Left ventricle myocardium superior (tissue), 1 donor: ENCODE measurements around the gene NPC2. TPM values are rescaled to one million over a fixed set of nuclear protein-coding genes. Genes with fewer than 3 reads are reported as not detected.

ENCODE experiments used
- ATAC-seq: fragments of 200-7000 bp; cut with Tn5 transposase; one replicate; pipeline ENCODE4 v1.9.1; 2020; ENCODE audit warnings: mild to moderate bottlenecking, moderate library complexity
- DNase-seq: peaks from one replicate; pipeline ENCODE4 v3.0.0-alpha.2; 2020
- intact Hi-C: fragments of 100-400 bp; cut with micrococcal nuclease; formaldehyde crosslinking; loops from one replicate; pipeline ENCODE4 v1.11.0; 2022
- total RNA-seq: library from RNA; stranded (reverse); fragmentation: NEBNext Ultra II Directional; extraction: Animal tissue kit (Norgen Biotek cat#: 25700); gene quantifications from one replicate; pipeline ENCODE4 v1.2.1, GENCODE V29; 2021
- donor health status: DM: no; HTN: yes; CAD: no; lungs with severe emphysema.

NPC2 gene
- total RNA-seq, 1 donor from 2014 or later, result 105 TPM

DNA sequence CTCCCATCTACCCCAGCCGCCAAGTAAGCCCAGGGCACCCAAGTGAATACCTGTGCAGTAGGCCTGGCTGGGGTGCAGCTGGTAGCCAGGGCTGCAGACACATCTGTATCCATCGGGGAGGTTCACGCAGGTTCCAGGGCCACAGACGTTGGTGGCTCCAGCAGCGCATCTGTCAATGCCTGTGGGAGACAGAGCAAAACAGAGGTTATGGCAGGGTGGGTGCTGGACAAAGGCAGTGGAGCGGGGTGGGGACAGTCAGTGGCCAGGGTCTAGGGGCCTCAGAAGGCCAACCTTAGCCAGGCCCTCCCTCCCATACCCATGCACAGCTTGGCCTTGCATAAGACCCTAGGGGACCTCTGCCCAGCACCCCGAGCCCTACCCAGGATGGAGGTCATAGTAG is 29.6 kb upstream of the NPC2 start:
- no peak for ATAC-seq
- intact Hi-C loops, result no loop called here
- no peak for DNase-seq

DNA sequence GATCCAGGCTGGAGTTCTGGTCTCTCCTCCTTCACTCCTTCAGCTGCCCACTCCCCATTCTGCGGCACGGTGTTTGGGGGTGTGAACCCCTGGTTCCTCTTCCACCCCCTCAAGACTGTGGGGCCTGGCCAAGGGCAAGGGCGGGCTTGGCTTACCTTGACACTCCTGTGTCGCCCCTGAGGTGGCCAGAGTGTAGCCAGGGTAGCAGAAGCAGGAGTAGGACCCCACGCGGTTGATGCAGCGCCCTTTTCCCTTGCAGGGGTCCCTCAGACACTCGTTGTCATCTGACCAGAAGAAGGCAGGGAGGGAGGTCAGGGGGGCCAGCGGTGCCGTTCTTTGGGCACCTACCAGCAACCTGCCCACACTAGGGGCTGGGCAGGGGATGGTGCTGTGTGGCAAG is 28.7 kb upstream of the NPC2 start:
- intact Hi-C loops, result no loop called here
- DNase-seq, result no peak
- no peak for ATAC-seq

GRCh38 chr14:74519316-74520074 is 26.4 kb upstream of the NPC2 start:
- DNase-seq, result no peak
- intact Hi-C loops, result no loop called here
- no peak for ATAC-seq

DNA sequence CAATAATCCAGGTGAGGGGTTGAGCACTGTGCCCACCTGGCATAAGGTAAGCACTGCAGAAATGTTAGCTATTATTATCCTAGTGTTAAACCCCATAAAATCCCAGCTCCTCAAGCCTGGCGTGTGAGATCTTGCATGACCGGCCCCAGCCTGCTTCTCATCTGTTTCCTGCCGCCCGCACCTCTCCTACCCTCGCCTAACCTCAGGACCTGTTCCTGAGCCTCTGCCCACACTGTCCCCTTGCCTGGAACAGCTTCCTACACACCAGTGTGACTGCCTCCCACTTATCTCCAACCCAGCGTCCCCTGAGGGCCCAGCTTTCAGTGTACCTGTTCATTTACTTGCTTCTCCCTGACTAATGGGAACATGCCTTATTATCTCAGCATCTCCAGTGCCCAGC is 25.1 kb upstream of the NPC2 start:
- intact Hi-C loops, result no loop called here
- ATAC-seq (no peak), DNase-seq (no peak)

GRCh38 chr14:74517731-74518130 is 24.6 kb upstream of the NPC2 start:
- DNase-seq, result no peak
- no peak for ATAC-seq
- intact Hi-C loops, result no loop called here

GRCh38 chr14:74516451-74517160 is 23.5 kb upstream of the NPC2 start:
- intact Hi-C loops, result no loop called here
- ATAC-seq (no peak), DNase-seq (no peak)

DNA sequence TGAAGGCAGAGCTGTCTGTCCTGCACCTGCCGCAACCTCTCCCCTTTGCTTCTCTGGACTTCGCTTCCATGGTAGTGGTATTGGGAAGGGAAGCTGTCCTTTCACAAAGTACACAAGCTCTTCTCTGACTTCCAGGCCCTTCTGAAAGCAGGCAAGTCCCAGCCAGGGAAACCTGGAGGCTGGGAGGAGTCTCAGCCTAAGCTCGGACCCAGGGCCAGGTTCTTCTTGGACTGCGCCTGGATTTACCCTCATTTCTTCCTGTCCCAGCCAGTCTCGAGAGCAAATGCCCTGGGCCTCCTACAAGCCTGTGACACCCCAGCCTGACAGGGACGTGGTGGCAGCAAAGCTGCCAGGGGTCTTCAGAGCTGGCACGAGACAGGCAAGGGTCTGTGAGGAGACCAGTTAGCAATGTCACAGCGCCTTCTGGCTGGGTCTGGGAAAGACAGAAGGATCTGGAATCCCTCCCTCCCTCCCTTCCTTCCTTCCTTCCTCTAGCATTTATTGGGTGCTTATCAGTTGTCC is 22.8 kb upstream of the NPC2 start:
- intact Hi-C loops, result no loop called here
- ATAC-seq, result no peak
- DNase-seq, result no peak

GRCh38 chr14:74514471-74514941 is 21.4 kb upstream of the NPC2 start:
- ATAC-seq (no peak), DNase-seq (no peak)
- intact Hi-C loops, result no loop called here

DNA sequence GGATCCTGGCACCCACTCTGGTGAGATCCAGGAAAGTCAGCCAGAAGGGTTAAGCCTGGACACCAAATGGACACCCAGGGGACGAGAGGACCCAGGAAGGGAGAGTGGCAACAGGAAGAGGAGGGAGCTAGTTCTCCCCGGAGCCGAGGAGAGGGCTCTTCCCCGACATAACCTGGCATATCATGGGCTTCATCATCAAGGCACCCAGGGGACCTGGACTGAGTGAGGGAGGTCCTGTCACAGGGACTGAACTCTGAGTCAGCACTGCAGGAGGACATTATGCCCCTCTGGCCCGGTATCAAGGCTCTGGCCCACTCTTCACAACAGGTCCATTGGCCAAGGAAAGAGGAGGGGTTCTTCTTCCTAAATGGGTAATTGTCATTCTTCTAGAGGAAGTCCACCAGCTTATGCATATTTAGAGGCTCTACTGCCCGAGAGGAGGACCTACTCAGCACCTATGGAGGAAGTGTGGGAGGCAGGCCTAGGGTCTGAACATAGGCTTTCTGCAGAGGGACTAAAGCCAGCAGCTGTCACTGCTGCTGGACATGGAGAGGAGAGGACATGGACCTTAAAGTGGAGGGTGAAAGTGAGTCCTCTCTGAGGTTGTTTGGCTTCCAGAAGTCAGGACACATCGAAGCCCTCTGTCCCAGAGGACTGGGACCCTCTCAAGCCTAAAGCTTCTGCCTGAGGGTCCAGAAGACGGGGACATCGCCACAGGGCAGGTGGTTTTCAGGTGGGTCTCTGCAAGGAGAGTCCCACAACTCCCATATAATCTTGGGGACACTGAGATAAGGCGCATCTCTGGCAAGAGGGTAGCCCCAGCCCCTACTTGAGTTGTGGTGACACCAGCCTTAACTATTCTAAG is 19.1 kb upstream of the NPC2 start:
- no peak for DNase-seq
- intact Hi-C loops, result no loop called here
- ATAC-seq, result no peak

- intact Hi-C loops, result no loop called here
- DNase-seq (no peak), ATAC-seq (no peak)
These were observed 17.9 kb upstream of the NPC2 start for GRCh38 chr14:74510959-74511409.

- intact Hi-C loops, result no loop called here
- no peak for ATAC-seq
- DNase-seq, result no peak
These were observed 17.3 kb upstream of the NPC2 start for GRCh38 chr14:74510223-74510931.

DNA sequence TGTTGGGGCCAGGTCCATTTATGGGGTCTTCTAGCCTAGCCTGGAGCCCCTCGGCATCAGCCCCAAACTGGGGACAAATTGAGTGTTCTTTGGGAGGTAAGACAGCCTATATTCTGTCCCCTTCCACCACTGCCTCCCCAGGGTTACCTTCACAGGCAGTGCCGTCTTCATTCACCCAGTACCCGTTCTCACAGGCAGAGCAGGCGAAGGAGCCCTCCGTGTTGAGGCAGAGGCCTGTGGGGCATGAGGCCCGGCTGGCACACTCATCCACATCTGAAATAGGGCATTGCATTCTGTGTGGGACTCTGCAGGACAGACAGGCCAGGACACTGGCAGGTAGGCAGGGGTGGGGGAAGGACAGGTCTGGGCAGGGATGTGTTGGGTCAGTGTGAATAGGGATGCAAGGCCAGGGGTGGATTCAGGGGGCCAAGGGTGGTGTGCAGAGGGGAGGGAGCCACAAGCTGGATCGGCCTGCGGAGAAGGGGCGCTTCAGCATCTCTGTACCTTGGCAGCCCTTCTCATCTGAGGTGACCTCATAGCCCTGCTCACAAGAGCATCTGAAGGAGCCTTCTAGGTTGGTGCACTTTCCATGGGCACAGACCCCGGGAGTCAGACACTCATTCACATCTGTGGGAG is 16.6 kb upstream of the NPC2 start:
- DNase-seq (no peak), ATAC-seq (no peak)
- intact Hi-C loops, result no loop called here

GRCh38 chr14:74508844-74509428 is 15.8 kb upstream of the NPC2 start:
- intact Hi-C loops, result no loop called here
- ATAC-seq (no peak), DNase-seq (no peak)

GRCh38 chr14:74508292-74508731 is 15.2 kb upstream of the NPC2 start:
- no peak for DNase-seq
- no peak for ATAC-seq
- intact Hi-C loops, result no loop called here

- intact Hi-C loops, result no loop called here
- no peak for ATAC-seq
- DNase-seq, result no peak
These were observed 14.7 kb upstream of the NPC2 start for GRCh38 chr14:74507840-74508239.

DNA sequence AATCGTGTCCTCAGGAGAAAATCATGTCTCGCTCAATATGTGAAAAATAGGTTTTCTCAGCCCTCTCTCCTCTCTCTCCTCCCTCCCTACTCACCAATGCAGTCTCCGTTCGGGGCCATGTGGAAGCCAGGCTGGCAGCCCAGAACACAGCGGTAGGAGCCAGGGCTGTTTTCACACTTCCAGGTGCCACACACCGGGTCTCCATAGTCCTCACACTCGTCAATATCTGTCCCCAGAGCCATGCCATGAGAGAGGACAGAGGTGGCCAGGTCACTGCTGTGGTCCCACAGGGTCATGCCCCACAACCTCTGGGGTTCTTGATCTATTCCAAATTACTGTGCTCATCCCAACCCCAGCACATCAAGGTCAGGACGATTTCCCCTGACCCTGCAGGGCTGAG is 14.0 kb upstream of the NPC2 start:
- DNase-seq, result no peak
- intact Hi-C loops, result no loop called here
- ATAC-seq, result peak; percentile 7

DNA sequence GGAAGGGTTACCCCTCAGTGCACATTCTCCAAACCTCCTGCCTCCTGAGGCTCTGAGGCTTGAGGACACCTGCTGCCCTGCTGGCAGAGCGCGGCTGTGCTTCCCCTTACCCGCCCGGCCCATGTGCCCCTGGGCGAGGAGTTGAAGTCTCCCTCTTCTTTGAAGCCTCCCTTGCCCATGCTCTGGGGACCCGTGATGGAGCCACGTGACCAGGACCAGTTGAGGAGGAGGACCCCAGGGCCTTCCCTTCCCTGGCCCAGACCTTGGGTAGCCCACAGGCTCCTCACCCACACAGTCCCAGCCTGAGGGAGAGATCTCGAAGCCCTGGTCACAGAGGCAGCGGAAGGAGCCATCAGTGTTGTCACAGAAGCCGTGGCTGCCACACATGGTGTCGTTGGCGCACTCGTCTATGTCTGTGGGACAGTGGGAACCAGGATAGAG is 13.3 kb upstream of the NPC2 start:
- intact Hi-C loops, result no loop called here
- ATAC-seq (no peak), DNase-seq (no peak)

- no peak for ATAC-seq
- DNase-seq, result no peak
- intact Hi-C loops, result no loop called here
These were observed 12.7 kb upstream of the NPC2 start for GRCh38 chr14:74505831-74506230.
